ENCODE results near the gene MRPL10. TPM values are rescaled to one million over a fixed set of nuclear protein-coding genes. Genes with fewer than 3 reads are reported as not detected.

MRPL10 gene
- total and polyA plus RNA-seq, 2 experiments from 2014 or later = 50.2 to 74.7 TPM

DNA sequence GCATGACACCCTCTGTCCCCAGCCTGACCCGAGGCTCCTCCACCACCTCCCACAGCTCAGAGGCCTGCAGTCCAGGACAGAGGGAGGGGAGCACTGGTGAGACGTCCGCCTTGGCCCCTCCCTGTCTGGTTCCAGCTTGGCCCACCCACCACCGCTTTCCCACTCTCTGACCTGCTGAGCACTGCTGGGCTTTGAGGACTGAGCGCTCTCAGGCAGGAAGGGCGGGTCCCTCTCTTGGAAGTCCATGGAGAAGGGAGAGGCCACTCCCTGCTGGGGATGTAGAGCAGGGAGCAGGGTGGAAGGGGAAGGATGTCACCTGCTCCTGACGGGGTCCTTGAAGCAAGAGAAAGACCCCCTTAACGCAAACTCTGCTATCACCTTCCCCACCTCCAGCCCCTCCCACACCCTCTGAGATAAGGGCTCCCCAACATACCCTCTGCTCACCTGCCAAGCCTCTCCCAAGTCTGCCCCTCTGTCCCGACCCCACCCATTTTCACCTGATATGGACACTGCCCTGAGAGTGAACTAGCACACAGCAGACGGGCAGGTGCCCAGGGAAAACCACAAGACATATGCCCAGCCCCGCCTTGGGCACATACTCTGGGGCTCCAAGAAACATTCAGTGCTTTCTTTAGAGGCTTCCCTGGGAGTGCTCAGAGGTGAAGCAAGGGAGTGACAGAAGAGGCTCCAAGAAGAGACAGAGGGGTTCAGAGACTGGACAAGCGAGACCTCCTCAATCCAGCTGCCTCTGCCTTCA, 11.1 kb downstream of the MRPL10 start (continued):
- TF ChIP-seq, protein P1, sequence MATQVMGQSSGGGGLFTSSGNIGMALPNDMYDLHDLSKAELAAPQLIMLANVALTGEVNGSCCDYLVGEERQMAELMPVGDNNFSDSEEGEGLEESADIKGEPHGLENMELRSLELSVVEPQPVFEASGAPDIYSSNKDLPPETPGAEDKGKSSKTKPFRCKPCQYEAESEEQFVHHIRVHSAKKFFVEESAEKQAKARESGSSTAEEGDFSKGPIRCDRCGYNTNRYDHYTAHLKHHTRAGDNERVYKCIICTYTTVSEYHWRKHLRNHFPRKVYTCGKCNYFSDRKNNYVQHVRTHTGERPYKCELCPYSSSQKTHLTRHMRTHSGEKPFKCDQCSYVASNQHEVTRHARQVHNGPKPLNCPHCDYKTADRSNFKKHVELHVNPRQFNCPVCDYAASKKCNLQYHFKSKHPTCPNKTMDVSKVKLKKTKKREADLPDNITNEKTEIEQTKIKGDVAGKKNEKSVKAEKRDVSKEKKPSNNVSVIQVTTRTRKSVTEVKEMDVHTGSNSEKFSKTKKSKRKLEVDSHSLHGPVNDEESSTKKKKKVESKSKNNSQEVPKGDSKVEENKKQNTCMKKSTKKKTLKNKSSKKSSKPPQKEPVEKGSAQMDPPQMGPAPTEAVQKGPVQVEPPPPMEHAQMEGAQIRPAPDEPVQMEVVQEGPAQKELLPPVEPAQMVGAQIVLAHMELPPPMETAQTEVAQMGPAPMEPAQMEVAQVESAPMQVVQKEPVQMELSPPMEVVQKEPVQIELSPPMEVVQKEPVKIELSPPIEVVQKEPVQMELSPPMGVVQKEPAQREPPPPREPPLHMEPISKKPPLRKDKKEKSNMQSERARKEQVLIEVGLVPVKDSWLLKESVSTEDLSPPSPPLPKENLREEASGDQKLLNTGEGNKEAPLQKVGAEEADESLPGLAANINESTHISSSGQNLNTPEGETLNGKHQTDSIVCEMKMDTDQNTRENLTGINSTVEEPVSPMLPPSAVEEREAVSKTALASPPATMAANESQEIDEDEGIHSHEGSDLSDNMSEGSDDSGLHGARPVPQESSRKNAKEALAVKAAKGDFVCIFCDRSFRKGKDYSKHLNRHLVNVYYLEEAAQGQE (IDR thresholded peaks at IDR 0.05; ENCODE audit: unreplicated experiment) = no peak
- no peak for TF ChIP-seq POLR2AphosphoS5 (IDR thresholded peaks at IDR 0.05; ENCODE audit: low read depth)
- TF ChIP-seq ZNF114 (CRISPR knock-in tag; IDR thresholded peaks at IDR 0.05) = no peak

DNA sequence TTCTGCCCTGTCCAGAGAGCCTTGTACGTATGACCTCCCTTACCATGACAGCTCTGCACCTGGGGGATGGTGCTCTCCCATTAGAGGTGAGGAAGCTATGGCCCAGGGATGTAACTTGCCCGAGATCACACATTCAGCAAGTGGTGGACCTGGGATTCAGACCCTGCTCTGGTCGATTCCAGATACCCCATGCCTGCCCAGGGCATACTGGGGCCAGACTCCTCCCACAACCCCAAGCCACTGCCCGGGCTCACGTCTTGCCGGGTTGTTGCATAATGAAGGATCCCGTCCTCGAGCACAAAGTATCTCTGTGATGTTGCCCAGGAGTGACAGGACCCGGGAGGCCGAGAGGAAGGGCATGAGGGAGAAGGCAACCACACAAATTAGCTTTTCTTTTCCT, 11.9 kb downstream of the MRPL10 start:
- H3K36me3 Mint-ChIP-seq (ENCODE audit: low read depth) = peaks cover 14% of the 10 kb centered on the region
- DNase-seq (ENCODE audit: low spot score) (no peak), ATAC-seq (no peak)
- no peaks in the 10 kb centered on the region for H3K9me3 Mint-ChIP-seq
- Histone ChIP-seq H3K4me2 (no peak overlapping the region), H3K27ac (ENCODE audit: low read depth) (no peak overlapping the region), H3K27me3 (ENCODE audit: insufficient read depth) (no peaks in the 10 kb centered on the region), H3F3A (replicated peaks; ENCODE audit: low read depth) (no peaks in the 10 kb centered on the region), H3K79me2 (replicated peaks; ENCODE audit: insufficient read depth) (no peaks in the 10 kb centered on the region), H3K9me2 (ENCODE audit: insufficient read depth) (no peaks in the 10 kb centered on the region), H4K20me1 (replicated peaks; ENCODE audit: insufficient read depth) (no peaks in the 10 kb centered on the region), H3K4me1 (ENCODE audit: insufficient read depth) (peaks cover 14% of the 10 kb centered on the region; the same call in 1 of the 2 replicates), H2AFZ (no peak overlapping the region), H3K36me3 (ENCODE audit: insufficient read depth) (no peaks in the 10 kb centered on the region), H3K4me3 (no peak overlapping the region)
- no peak overlapping the region for H3K27ac Mint-ChIP-seq
- H3K27me3 Mint-ChIP-seq (ENCODE audit: insufficient read depth, low read depth, poor library complexity) = peaks cover 8% of the 10 kb centered on the region
- peaks cover 16% of the 10 kb centered on the region for H3K4me1 Mint-ChIP-seq
- no peak overlapping the region for H3K4me3 Mint-ChIP-seq
- TF ChIP-seq CTCF (conservative IDR thresholded peaks at IDR 0.05; ENCODE audit: low read depth in 2 of 2) (no peak), EZH2phosphoT487 (IDR thresholded peaks at IDR 0.05; ENCODE audit: unreplicated experiment) (no peak), JUNB (IDR thresholded peaks at IDR 0.05; ENCODE audit: unreplicated experiment) (no peak), ZNF114 (CRISPR knock-in tag; IDR thresholded peaks at IDR 0.05) (no peak), STAT1 (IDR thresholded peaks at IDR 0.05; ENCODE audit: unreplicated experiment) (no peak), ZNF331 (CRISPR knock-in tag; IDR thresholded peaks at IDR 0.05; ENCODE audit: low read depth) (no peak), POLR2AphosphoS5 (IDR thresholded peaks at IDR 0.05; ENCODE audit: low read depth) (no peak)
- TF ChIP-seq, protein P1 (IDR thresholded peaks at IDR 0.05; ENCODE audit: unreplicated experiment) = no peak

Measured in GM23338 (cell line).